ENCODE results near the gene C16orf82.

C16orf82 gene

DNA sequence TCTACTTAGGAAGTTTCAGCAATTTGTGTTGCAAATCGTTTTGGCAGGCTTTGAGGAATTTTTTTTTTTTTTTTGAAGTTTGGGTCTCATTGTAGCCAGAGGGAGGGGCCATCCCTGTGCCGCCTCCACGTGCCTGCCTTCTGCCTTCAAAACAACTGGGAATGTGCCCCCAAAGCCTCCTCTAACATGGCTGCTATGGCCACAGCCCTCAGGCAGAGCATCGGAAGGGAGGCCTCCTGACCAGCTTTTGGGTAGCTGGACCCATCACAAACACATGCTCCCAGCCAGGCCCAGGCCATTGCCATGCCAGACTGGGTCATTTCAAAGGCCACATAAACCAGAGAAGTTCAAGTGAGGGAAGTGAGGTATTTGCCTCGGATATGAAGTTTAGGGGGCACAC lies 21.5 kb downstream of the C16orf82 start:
- DNase-seq (ENCODE audit: low read depth), result no peak

GRCh38 chr16:27096375-27096774 lies 29.6 kb downstream of the C16orf82 start:
- no peak for TF ChIP-seq CTCF (conservative IDR thresholded peaks at IDR 0.05; ENCODE audit: low read depth, low read length)
- DNase-seq (ENCODE audit: low read depth), result no peak
- no peak overlapping the region for H3K4me3 ChIP-seq (ENCODE audit: low read length)

More for the DNA sequence above, 21.5 kb downstream of the C16orf82 start:
- TF ChIP-seq CTCF (conservative IDR thresholded peaks at IDR 0.05; ENCODE audit: low read depth, low read length), result no peak
- H3K4me3 ChIP-seq (ENCODE audit: low read length), result no peak overlapping the region

GRCh38 chr16:27097800-27098230 lies 31.1 kb downstream of the C16orf82 start:
- no peak for DNase-seq (ENCODE audit: low read depth)
- no peak overlapping the region for H3K4me3 ChIP-seq (ENCODE audit: low read length)
- TF ChIP-seq CTCF (conservative IDR thresholded peaks at IDR 0.05; ENCODE audit: low read depth, low read length), result no peak

DNA sequence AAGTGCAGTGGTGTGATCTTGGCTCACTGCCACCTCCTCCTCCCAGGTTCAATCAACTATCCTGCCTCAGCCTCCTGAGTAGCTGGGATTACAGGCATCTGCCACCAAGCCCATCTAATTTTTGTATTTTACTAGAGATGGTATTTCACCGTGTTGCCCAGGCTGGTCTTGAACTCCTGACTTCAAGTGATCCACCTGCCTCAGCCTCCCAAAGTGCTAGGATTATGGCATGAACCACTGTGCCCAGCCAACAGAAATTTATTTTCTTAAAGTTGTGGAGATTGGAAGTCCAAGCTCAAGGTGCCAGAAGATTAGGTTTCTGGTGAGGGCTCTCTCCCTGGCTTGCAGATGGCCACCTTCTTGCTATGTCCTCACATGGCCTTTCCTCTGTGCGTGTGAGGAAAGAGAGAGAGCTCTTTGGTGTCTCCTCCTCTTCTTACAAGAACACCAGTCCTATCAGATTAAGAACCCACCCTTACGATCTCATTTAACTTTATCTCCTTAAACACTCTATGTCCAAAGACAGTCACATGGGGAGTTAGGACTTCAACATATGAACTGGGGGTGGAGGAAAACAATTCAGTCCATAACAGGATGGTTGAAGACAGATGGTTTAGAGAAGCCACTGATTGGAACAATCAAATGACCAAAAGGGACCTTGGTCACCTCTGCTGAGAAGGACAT lies 31.8 kb downstream of the C16orf82 start:
- no peak for DNase-seq (ENCODE audit: low read depth)
- no peak overlapping the region for H3K4me3 ChIP-seq (ENCODE audit: low read length)
- TF ChIP-seq CTCF (conservative IDR thresholded peaks at IDR 0.05; ENCODE audit: low read depth, low read length), result no peak

GRCh38 chr16:27102701-27103575 lies 36.2 kb downstream of the C16orf82 start:
- TF ChIP-seq CTCF (conservative IDR thresholded peaks at IDR 0.05; ENCODE audit: low read depth, low read length), result no peak
- H3K4me3 ChIP-seq (ENCODE audit: low read length), result no peak overlapping the region
- no peak for DNase-seq (ENCODE audit: low read depth)

- H3K4me3 ChIP-seq (ENCODE audit: low read length), result no peak overlapping the region
- DNase-seq (ENCODE audit: low read depth), result no peak
- no peak for TF ChIP-seq CTCF (conservative IDR thresholded peaks at IDR 0.05; ENCODE audit: low read depth, low read length)
Measured at GRCh38 chr16:27103954-27104353, 37.2 kb downstream of the C16orf82 start.
